Tongue (tissue), 2 donors: Measurements from ENCODE around the gene PI4K2B. TPM values are rescaled to one million over a fixed set of nuclear protein-coding genes. Genes with fewer than 3 reads are reported as not detected.
"Not testable (repeated sequence)": the region's sequence is repeated elsewhere in the genome, so short reads cannot be mapped to it uniquely, and the experiment has no call there.

Experiments used
- DNase-seq: peaks from one replicate; pipeline ENCODE4 v3.0.0-alpha.2; 2015
- total RNA-seq: library from RNA; depleted of rRNA; stranded (reverse); fragments of >200 nt; gene quantifications from one replicate; pipeline ENCODE4 v1.2.3, GENCODE V29; 2014

PI4K2B gene
- total RNA-seq, result 19.6 TPM

DNA sequence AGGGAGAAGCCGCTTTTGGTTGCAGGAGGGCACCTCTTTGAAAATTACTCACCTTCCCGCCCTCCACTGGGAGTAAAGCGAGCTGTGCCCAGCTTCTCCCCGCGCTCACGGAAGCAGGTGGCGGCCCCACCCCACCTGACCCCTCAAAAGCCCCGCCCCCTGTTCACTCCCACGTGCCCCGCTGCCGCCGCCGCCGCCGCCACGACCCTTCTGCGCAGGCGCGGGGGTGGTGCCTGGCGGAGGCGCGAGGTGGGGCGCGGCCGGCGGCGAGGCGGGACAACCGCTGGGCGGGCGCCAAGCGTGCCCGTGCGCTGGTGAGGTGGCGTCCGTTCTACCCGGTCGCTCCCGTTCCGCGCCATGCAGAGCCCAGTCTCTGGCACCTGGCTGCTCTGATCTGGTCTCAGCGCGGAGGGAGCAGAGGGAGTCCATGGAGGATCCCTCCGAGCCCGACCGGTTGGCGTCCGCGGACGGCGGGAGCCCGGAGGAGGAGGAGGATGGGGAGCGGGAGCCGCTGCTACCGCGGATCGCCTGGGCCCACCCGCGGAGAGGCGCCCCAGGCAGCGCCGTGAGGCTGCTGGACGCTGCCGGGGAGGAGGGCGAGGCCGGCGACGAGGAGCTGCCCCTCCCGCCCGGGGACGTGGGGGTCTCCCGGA is at the start of gene PI4K2B:
Gene PI4K2B, plus strand, starts transcription at position 297 of the 653 bp plus-strand sequence. Its CDS starts 131 bp downstream, at position 428.
- DNase-seq, result peak; percentile 94

DNA sequence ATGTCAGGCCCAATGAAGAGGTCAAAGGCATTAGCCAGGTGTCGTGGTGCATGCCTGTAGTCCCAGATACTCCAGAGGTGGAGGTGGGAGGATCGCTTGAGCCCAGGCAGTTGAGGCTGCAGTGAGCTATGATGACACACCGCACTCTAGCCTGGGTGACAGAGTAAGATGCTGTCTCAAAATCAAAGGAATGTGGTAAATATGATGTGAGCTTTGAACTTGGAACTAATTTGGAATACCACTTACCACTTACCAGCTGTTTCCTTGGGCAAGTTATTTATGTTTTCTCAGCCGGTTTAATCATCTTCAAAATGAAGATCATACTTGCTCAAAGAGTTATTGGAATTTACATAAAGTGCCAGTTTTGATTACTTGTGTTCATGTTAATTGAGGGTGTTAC is 49.8 kb upstream of the PI4K2B start:
- DNase-seq, result no peak

DNA sequence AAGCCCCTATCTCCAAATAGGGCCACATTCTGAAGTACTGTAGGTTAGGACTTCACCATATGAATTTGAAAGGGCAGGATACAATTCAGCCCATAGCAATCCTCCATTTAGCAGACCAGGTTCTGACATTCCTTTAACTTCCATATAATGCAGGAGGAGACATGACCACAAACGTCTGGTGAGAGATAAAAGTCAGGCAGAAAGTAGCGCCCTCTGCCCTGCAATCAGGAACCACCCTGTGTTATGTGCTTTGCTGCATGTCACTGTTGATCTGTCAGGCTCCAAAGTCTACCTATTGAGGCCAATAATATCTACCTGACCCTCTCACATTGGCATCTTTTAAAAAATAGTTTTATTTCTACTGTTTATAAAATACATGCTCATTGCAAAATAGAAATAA is 43.4 kb upstream of the PI4K2B start:
- no peak for DNase-seq

- DNase-seq, result no peak
Measured at GRCh38 chr4:25198713-25199112, 35.1 kb upstream of the PI4K2B start.

DNA sequence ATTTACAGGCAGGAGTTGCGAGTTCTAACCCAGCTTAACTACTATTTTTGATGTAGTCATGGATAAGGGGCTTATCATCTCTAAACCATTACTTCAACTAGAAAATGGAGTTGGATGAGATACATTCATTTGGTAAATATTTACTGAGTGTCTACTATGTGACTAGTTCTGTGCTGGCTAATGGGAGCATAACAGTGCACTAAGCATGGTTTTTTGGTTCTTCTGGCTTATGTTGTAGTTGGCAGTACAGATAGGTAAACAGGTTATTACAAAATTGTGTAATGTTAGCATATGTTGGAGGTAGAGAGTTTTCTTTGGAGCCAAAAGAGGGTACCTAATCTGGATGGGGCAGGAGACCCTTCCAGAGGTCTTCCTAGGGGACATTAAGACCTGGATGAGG is 25.8 kb upstream of the PI4K2B start:
- DNase-seq, result no peak

- DNase-seq, result no peak
Measured at GRCh38 chr4:25209702-25210101, 24.1 kb upstream of the PI4K2B start.

DNA sequence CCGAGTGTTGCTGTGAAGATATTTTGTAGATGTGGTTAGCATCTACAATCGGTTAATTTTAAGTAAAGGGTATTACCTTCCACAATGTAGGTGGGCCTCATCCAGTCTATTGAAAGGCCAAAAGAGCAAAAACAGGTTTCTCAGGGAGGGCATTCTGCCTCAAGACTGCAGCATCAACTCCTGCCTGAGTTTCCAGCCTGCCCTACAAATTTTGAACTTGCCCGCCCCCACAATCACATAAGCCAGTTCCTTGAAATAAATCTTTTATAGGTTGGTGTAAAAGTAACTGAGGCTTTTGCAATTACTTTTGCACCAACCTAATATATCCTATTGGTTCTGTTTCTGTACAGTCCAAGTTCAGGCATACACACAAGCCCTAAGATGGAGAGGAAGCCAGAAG is 22.1 kb upstream of the PI4K2B start:
- no peak for DNase-seq

DNA sequence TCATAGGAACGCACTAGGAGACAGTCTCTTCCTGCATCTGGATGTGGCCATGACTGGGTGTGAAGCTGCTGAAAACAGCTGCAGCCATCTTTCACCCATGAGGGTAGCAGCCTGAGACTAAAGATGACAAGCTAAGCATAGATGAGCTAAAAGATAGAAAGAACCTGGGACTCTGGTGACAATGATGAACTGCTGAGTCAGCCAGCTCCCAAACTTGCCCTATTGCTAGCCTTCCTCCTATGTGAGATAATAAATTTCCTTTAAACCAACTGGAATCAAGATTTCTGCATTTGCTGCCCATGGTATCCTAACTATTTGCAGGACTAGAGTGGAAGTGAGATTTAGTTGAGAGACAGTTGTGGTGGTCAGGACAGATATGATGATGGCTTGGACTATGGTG is 21.0 kb upstream of the PI4K2B start:
- no peak for DNase-seq

GRCh38 chr4:25213347-25213979 is 20.4 kb upstream of the PI4K2B start:
- no peak for DNase-seq

DNA sequence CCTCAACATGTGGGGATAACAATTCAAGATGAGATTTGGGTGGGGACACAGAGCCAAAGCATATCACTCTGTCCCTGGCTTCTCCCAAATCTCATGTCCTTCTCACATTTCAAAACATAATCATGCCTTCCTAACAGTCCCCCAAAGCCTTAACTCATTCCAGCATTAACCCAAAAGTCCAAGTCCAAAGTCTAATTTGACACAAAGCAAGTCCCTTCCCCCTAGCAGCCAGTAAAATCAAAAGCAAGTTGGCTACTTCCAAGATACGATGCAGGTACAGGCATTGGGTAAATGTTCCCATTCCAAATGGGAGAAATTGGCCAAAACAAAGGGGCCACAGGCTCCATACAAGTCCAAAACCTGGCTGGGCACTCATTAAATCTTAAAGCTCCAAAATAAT is 19.1 kb upstream of the PI4K2B start:
- not testable (repeated sequence) for DNase-seq

DNA sequence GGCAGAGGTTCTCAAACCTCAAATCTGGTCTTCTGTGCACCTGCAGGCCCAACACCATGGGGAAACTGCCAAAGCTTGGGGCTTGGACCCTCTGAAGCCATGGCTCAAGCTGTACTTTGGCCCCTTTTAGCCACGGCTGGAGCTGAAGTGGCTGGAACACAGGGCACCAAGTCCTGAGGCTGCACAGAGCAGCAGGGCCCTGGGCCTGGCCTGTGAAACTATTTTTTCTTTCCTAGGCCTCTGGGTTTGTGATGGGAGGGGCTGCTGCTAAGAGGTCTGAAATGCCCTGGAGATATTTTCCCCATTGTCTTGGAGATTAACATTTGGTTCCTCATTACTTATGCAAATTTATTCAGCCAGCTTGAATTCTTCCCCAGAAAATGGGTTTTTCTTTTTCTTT is 18.3 kb upstream of the PI4K2B start:
- no peak for DNase-seq

GRCh38 chr4:25221377-25221776 is 12.5 kb upstream of the PI4K2B start:
- no peak for DNase-seq

GRCh38 chr4:25223802-25224375 is 9.9 kb upstream of the PI4K2B start:
- peak; percentile 10 for DNase-seq

GRCh38 chr4:25229804-25230203 is 4.0 kb upstream of the PI4K2B start:
- no peak for DNase-seq

DNA sequence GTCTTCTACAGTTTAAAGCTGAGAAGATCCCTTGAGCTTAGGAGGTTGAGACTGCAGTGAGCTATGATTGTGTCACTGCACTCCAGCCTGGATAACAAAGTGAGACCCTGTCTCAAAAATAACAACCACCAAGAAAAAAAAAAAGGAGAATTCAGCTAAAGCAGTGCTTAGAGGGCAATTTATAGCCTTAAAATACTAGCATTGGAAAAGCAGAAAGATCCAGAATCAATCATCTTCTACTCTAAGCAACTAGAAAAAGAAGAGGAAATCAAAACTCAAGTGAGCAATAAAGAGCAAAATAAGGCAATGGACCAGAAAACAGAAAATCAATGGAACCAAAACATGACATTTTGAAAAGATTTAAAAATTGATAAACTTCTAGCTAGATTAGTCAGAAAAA is 639 bp upstream of the PI4K2B start:
- no peak for DNase-seq

DNA sequence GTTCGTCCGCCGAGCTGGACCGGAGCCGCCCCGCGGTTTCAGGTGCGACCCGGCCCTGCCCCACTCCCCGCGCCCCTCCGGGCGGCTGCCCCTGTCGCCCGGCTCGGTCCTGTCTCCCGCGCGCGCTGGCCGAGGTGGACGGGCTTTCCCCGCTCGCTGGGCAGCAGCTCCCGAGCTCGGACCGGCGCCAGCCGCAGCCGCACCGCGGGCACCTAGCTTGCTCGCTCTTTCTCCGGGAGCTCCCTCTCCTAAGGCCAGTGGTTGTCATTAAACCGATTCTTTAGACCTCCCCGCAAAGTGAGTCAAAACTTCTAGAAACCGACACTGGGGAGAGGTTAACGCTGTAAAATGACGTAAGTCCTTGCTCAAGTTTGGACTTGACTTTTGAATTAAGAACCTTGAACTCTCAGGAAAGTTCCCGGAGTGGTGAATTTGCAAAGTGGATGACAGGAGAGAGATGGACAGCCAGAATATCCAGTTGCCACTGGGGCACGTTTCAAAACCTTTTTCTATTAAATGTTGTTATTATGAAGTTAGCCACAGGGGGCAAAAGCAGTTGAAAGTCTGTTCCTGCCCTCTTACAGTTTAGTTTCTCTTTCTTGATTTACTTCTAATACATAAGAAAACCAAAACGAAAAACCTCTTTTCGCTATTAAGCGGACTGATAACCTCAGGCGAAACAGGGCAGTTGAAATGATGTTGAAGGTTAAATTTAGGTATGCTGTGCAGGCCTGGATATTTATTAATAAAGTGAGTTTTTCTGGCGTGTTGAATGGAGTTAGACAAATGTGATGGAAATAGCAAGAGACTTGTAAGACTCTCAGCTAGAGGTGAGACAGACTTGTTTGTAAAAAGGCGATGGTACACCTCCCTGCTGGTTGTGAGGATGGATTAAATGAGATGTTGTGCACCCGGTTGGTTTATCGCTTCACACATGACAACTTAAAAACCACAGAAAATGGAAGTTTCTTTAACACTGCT is 847 bp downstream of the PI4K2B start:
- DNase-seq, result peak; percentile 82

- no peak for DNase-seq
Measured at GRCh38 chr4:25235401-25235800, 1.6 kb downstream of the PI4K2B start.

GRCh38 chr4:25236030-25236429 is 2.2 kb downstream of the PI4K2B start:
- not testable (repeated sequence) for DNase-seq

DNA sequence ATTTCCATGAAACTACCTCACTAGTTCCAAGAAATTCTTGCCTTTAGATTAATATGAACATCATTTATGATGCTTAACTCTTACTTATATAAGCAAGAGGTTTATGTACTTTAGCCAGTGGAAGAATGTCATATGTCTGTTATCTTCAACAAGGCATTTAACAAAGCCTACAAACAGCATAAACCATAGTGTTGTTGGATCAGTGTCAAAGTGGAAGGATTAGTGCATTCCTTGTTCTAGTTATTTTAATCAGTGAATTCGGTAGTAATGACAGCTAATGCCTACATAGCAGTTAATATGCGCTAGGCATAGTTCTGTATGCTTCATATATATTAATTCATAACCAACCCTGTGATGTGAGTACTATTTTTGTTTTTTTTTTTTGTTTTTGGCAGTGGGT is 3.1 kb downstream of the PI4K2B start:
- DNase-seq, result no peak

GRCh38 chr4:25238052-25238451 is 4.2 kb downstream of the PI4K2B start:
- DNase-seq, result no peak

GRCh38 chr4:25239528-25239927 is 5.7 kb downstream of the PI4K2B start:
- not testable (repeated sequence) for DNase-seq

DNA sequence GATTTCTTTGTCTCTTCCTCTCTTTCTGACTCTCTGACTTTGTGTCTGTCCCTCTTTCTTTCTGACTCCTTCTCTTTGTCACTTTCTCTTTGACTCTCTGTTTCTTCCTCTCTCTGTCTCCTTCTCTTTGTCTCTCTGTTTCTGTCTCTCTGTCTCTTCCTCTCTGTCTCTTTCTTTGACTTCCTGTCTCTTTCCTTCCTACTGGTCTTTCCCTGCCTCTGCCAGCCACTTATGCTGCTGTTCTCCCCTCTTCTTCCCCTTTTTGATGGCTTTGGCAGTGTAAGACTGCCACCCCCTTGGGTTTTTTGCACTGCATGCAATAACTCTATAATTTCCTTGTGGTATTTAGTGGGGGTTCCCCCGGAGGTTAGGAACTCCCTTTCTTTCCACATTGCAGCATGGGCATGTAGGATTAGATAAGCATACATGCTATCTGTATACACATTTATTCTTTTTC is 6.9 kb downstream of the PI4K2B start:
- not testable (repeated sequence) for DNase-seq

DNA sequence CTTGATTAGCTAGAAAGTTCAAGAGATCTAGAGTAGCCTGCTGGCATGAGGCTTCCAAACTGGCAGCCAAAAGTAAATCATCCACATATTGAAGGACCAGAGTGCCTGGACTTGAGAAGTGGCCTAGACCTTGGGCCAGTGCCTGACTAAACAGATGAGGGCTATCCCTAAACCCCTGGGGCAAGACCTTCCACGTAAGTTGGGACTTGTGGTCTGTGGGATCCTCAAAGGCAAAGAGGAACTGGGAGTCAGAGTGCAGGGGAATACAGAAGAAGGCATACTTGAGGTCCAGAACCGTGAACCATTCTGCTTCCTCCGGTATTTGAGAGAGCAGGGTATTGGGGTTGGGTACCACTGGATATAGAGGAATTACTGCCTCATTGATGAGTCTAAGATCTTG is 8.4 kb downstream of the PI4K2B start:
- not testable (repeated sequence) for DNase-seq
